22Rv1 (cell line): ENCODE results near the gene PSMD5.

Experiments used
- ZFX ChIP-seq: fragments of 450-650 bp; IDR thresholded peaks from 2 replicates; pipeline ENCODE4 v1.6.1; 2017; ENCODE audit warnings: antibody characterized with exemption, borderline replicate concordance
- TF ChIP-seq, protein P1 (sequence below): fragments of 450-650 bp; IDR thresholded peaks from 2 replicates; pipeline ENCODE4 v1.5.1; 2017; ENCODE audit warnings: mild to moderate bottlenecking

GRCh38 chr9:120833325-120833724 lies 9.4 kb downstream of the PSMD5 start:
- TF ChIP-seq, protein P1, sequence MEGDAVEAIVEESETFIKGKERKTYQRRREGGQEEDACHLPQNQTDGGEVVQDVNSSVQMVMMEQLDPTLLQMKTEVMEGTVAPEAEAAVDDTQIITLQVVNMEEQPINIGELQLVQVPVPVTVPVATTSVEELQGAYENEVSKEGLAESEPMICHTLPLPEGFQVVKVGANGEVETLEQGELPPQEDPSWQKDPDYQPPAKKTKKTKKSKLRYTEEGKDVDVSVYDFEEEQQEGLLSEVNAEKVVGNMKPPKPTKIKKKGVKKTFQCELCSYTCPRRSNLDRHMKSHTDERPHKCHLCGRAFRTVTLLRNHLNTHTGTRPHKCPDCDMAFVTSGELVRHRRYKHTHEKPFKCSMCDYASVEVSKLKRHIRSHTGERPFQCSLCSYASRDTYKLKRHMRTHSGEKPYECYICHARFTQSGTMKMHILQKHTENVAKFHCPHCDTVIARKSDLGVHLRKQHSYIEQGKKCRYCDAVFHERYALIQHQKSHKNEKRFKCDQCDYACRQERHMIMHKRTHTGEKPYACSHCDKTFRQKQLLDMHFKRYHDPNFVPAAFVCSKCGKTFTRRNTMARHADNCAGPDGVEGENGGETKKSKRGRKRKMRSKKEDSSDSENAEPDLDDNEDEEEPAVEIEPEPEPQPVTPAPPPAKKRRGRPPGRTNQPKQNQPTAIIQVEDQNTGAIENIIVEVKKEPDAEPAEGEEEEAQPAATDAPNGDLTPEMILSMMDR = no peak
- no peak for TF ChIP-seq ZFX
